A549 (cell line): ENCODE measurements around the gene ERGIC2. TPM values are rescaled to one million over a fixed set of nuclear protein-coding genes. Genes with fewer than 3 reads are reported as not detected.
A peak's percentile ranks its signal among the peaks of the same experiment; 100 is the strongest.

Experiments used
- ATAC-seq, 2 experiments: fragments of 200-7000 bp in 1 of 2; fragments of >200 bp in 1 of 2; cut with Nextera tagmentation in 1 of 2; cut with Tn5 transposase in 1 of 2; 3 replicates each; pipeline versions ENCODE4 v1.8.0 to v1.9.1; 2018 to 2020; ENCODE audit warnings: mild to moderate bottlenecking in 1 of 2, moderate library complexity in 1 of 2
- CTCF ChIA-PET: fragments of 300-600 bp; sonication (Branson Sonifier 250); formaldehyde crosslinking; extraction: SDS; loops from one replicate; lab custom pipeline; 2021; ENCODE audit warnings: antibody characterized with exemption, inconsistent platforms; lab: Yijun Ruan, JAX
- POLR2A ChIA-PET: fragments of 350-600 bp; formaldehyde crosslinking; extraction: SDS; loops from one replicate; lab custom pipeline; 2021; ENCODE audit warnings: antibody characterized with exemption, inconsistent platforms; lab: Yijun Ruan, JAX
- DNase-seq, 2 experiments: peaks; one replicate each; pipeline versions ENCODE4 v3.0.0 to v3.0.0-alpha.2; 2011 to 2016; ENCODE audit warnings: low read depth in 1 of 2, low spot score in 1 of 2
- FAIRE-seq: peaks from 2 replicates; lab custom pipeline; 2011; peaks lifted over from hg19 to GRCh38; lab: Jason Lieb, UNC
- H3K27ac ChIP-seq, 2 experiments: fragments of >200 bp; sonication (Bioruptor Twin); formaldehyde crosslinking; 3 replicates each; pipeline ENCODE4 v1.5.1; 2016 to 2017
- H3K4me1 ChIP-seq: fragments of >200 bp; sonication (Bioruptor Twin); formaldehyde crosslinking; 3 replicates; pipeline ENCODE4 v1.6.1; 2016
- H3K4me2 ChIP-seq: fragments of >200 bp; sonication (Bioruptor Twin); formaldehyde crosslinking; 3 replicates; pipeline ENCODE4 v1.6.1; 2016
- H3K4me3 ChIP-seq: fragments of >200 bp; sonication (Bioruptor Twin); formaldehyde crosslinking; 3 replicates; pipeline ENCODE4 v1.5.1; 2016
- H3K9me3 ChIP-seq: fragments of >200 bp; sonication (Bioruptor Twin); formaldehyde crosslinking; 3 replicates; pipeline ENCODE4 v1.6.1; 2016
- BHLHE40 ChIP-seq: IDR thresholded peaks from 2 replicates; pipeline ENCODE4 v1.6.1; 2012; ENCODE audit warnings: low read depth, low read length, inconsistent platforms
- CBX2 ChIP-seq: fragments of 200-600 bp; sonication (generic); IDR thresholded peaks from 2 replicates; pipeline ENCODE4 v1.6.1; 2016; ENCODE audit warnings: low read depth, mild to moderate bottlenecking, borderline replicate concordance
- CBX8 ChIP-seq: fragments of 200-600 bp; sonication (generic); IDR thresholded peaks from 2 replicates; pipeline ENCODE4 v1.6.1; 2016
- CEBPB ChIP-seq, 2 experiments: fragments of >200 bp in 1 of 2; sonication (Bioruptor Twin) in 1 of 2; formaldehyde crosslinking in 1 of 2; IDR thresholded peaks; 2 replicates each; pipeline ENCODE4 v1.6.1; 2012 to 2016
- EHF ChIP-seq: fragments of 250-450 bp; sonication (Bioruptor Pico); IDR thresholded peaks from 2 replicates; pipeline ENCODE4 v1.5.0; 2020; ENCODE audit warnings: mild to moderate bottlenecking
- FOSL2 ChIP-seq, 2 experiments: fragments of 450-650 bp in 1 of 2; fragments of >200 bp in 1 of 2; sonication (Bioruptor Twin) in 1 of 2; formaldehyde crosslinking; IDR thresholded peaks; 2 replicates each; pipeline versions ENCODE4 v1.5.0 to v1.6.1; 2016 to 2020; ENCODE audit warnings: mild to moderate bottlenecking in 1 of 2, moderate library complexity in 1 of 2
- FOXS1 ChIP-seq: fragments of 250-450 bp; sonication (Bioruptor Pico); IDR thresholded peaks from 2 replicates; pipeline ENCODE4 v1.5.0; 2020; ENCODE audit warnings: mild to moderate bottlenecking, moderate library complexity
- GATA3 ChIP-seq: IDR thresholded peaks from 2 replicates; pipeline ENCODE4 v1.6.1; 2012; ENCODE audit warnings: borderline replicate concordance
- HEYL ChIP-seq: fragments of 250-450 bp; sonication (Bioruptor Pico); IDR thresholded peaks from 2 replicates; pipeline ENCODE4 v1.8.0; 2021; ENCODE audit warnings: mild to moderate bottlenecking, moderate library complexity
- HOXA7 ChIP-seq: fragments of 250-450 bp; sonication (Bioruptor Pico); IDR thresholded peaks from 2 replicates; pipeline ENCODE4 v1.5.0; 2020; ENCODE audit warnings: mild to moderate bottlenecking, moderate library complexity
- JUN ChIP-seq, 2 experiments: fragments of >200 bp; sonication (Bioruptor Twin); formaldehyde crosslinking; IDR thresholded peaks; 2 replicates in 1 of 2; 3 replicates in 1 of 2; pipeline ENCODE4 v1.6.1; 2016 to 2017
- KDM1A ChIP-seq: fragments of 200-600 bp; sonication (generic); IDR thresholded peaks from 2 replicates; pipeline ENCODE4 v1.6.1; 2016; ENCODE audit warnings: low read depth, mild to moderate bottlenecking
- MAZ ChIP-seq: fragments of 150-350 bp; IDR thresholded peaks from 2 replicates; pipeline ENCODE4 v1.6.1; 2014; ENCODE audit warnings: antibody characterized with exemption, low read depth, low read length, borderline replicate concordance
- NFE2L2 ChIP-seq: fragments of 150-350 bp; conservative IDR thresholded peaks from 2 replicates; pipeline ENCODE4 v1.6.1; 2014; ENCODE audit warnings: low read length
- NR3C1 ChIP-seq: fragments of >200 bp; sonication (Bioruptor Twin); formaldehyde crosslinking; IDR thresholded peaks from 3 replicates; pipeline ENCODE4 v1.6.1; 2017
- RCOR1 ChIP-seq: fragments of 150-350 bp; IDR thresholded peaks from 2 replicates; pipeline ENCODE4 v1.6.1; 2014; ENCODE audit warnings: antibody characterized with exemption, low read length, low read depth
- SREBF2 ChIP-seq: fragments of 450-650 bp; IDR thresholded peaks from 2 replicates; pipeline ENCODE4 v1.6.1; 2014; ENCODE audit warnings: mild to moderate bottlenecking, moderate library complexity
- TP53 ChIP-seq: fragments of 250-450 bp; sonication (Bioruptor Pico); IDR thresholded peaks from 2 replicates; pipeline ENCODE4 v1.5.0; 2021; ENCODE audit warnings: mild to moderate bottlenecking, moderate library complexity
- ZC3H11A ChIP-seq: fragments of 450-650 bp; IDR thresholded peaks from 2 replicates; pipeline ENCODE4 v1.6.1; 2014; ENCODE audit warnings: antibody characterized with exemption, mild to moderate bottlenecking
- ZNF302 ChIP-seq: fragments of 250-450 bp; sonication (Bioruptor Pico); IDR thresholded peaks from 2 replicates; pipeline ENCODE4 v1.9.0; 2021; ENCODE audit warnings: inconsistent platforms, mild to moderate bottlenecking, moderate library complexity
- ZSCAN20 ChIP-seq: fragments of 250-450 bp; sonication (Bioruptor Pico); IDR thresholded peaks from 2 replicates; pipeline ENCODE4 v1.8.0; 2022; ENCODE audit warnings: mild to moderate bottlenecking, moderate library complexity
- WGBS: methylation state at CpG from one replicate; pipeline ENCODE4 v1.1.6; 2017; ENCODE audit errors: missing lambda C conversion rate; 5-methylcytosine and 5-hydroxymethylcytosine counted together
- polyA plus RNA-seq, 4 experiments: library from polyadenylated mRNA; depleted of rRNA in 3 of 4; stranded (reverse); fragments of >200 nt; fragmentation: RNase III in 1 of 4; extraction: RNeasy Plus Mini Kit Qiagen cat#74134 plus additional on column Dnase treatment in 1 of 4; gene quantifications; 2 replicates in 3 of 4; 3 replicates in 1 of 4; pipeline ENCODE4 v1.2.3, GENCODE V29; 2011 to 2017
- TF ChIP-seq, protein P1 (sequence below): fragments of >200 bp; sonication (Bioruptor Twin); formaldehyde crosslinking; IDR thresholded peaks from 2 replicates; pipeline ENCODE4 v1.6.1; 2016
- TF ChIP-seq, protein P2 (sequence below): fragments of 250-450 bp; sonication (Bioruptor Pico); IDR thresholded peaks from 2 replicates; pipeline ENCODE4 v1.5.0; 2020; ENCODE audit warnings: low read depth, mild to moderate bottlenecking, moderate library complexity
- TF ChIP-seq, protein P3 (sequence below): IDR thresholded peaks from 2 replicates; pipeline ENCODE4 v1.6.1; 2012
- TF ChIP-seq, protein P4 (sequence below): fragments of >200 bp; sonication (Bioruptor Twin); formaldehyde crosslinking; IDR thresholded peaks from 3 replicates; pipeline ENCODE4 v1.6.1; 2016

Gene ERGIC2
- polyA plus RNA-seq, 2 of the 4 experiments (the other 2 are of a cell fraction) = 69.3 to 94.1 TPM

DNA sequence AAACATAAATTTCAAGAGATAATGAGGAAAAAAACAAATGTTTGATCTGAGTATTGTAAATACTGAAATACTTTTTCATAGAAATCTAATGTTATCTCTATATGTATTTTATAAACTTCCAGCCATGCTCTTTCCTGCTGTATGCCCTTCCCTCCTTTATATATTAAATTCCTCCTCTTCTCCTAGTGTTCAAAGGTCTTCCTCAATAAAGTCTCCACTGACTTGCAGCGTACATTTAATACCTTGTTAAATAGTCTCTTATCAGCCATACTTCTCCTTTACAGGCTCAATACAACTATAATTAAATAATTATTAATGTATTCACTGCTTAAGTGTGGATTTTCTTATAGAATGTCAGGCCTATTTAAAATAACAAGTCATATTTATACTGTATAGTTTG, 26.0 kb downstream of the ERGIC2 start:
- FAIRE-seq (no peak), ATAC-seq (no peak), DNase-seq (no peak)
- no peak overlapping the region for H3K27ac ChIP-seq
- TF ChIP-seq ZC3H11A (no peak), NFE2L2 (no peak), CEBPB (IDR thresholded peaks at IDR 0.05) (no peak), NR3C1 (no peak), FOSL2 (IDR thresholded peaks at IDR 0.05) (no peak), FOSL2 (CRISPR knock-in tag; IDR thresholded peaks at IDR 0.05) (no peak)
- TF ChIP-seq, protein P1, sequence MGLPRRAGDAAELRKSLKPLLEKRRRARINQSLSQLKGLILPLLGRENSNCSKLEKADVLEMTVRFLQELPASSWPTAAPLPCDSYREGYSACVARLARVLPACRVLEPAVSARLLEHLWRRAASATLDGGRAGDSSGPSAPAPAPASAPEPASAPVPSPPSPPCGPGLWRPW = no peak
- H3K9me3 ChIP-seq = no peaks in the 10 kb centered on the region
- H3K4me2 ChIP-seq = no peak overlapping the region
- CTCF ChIA-PET = no interaction called here
- POLR2A ChIA-PET = no interaction called here
- no peak overlapping the region for H3K4me3 ChIP-seq
- WGBS = 96% methylated on average over 1 of the region's 1 CpG
- H3K4me1 ChIP-seq = peaks cover 5% of the 10 kb centered on the region; the same call in 2 of the 3 replicates

DNA sequence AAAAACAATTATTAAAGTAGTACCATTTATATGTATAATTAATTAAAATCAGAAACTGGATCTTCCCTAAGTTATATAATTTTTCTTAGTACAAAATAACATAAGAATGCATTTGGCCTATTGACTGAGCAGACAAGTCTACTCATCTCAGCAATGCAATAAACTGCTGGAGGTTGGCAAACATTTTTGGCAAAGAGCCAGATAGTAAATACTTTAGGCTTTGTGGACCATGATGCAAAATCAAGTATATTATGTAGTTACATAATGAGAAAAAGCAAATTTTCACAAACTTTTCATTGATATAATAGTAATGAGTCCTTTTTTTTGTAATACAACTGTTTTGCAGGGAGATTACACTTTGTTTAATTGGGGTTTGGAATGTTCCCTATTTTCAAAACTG, 30.9 kb downstream of the ERGIC2 start:
- H3K27ac ChIP-seq = no peak overlapping the region
- no peak overlapping the region for H3K4me2 ChIP-seq
- TF ChIP-seq TP53 (CRISPR knock-in tag) (no peak), HEYL (CRISPR knock-in tag) (no peak), ZNF302 (no peak), KDM1A (no peak)
- DNase-seq = peak in 1 of 2 experiments; percentile 22
- no peak for FAIRE-seq
- H3K4me1 ChIP-seq = peaks cover 12% of the 10 kb centered on the region; the same call in 2 of the 3 replicates
- no peak overlapping the region for H3K4me3 ChIP-seq
- no peak for ATAC-seq
- POLR2A ChIA-PET = no interaction called here
- no peaks in the 10 kb centered on the region for H3K9me3 ChIP-seq
- CTCF ChIA-PET = no interaction called here

DNA sequence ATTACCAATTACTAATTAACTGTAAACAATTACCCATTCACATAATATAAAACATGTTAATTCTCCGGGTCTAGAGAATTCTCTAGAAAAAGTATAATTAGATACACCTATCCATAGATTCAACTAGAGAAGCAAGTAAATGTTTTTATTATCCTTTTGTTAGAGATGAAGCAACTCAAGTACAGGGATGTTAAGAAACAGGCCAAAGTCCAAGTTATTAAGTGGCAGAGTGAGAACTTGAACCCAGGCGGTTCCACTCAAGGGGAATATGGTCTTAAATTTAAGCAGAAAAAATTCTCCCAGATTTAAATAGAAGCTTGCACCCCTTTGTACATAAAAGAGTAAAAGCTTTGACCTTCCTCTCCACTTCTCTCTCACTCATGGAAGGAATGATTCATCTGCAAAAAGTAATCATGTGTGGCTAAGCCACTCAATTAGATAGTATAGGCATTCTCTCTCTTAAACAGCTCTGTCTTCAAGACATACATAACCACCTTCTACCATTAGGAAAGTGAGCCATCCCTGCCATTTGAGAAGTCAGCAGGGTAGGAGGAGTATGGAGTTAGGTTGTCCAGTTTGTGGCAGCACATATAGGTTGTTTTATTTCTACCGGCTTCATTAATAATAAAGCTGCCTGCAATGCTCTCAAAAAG, 34.1 kb downstream of the ERGIC2 start:
- CTCF ChIA-PET = interaction anchor here (0.8 kb wide), 1 partner anchor 32 kb away, joined by 3 read pairs; no protein-coding TSS in a partner anchor

More for the DNA sequence above, 34.1 kb downstream of the ERGIC2 start:
- Histone ChIP-seq H3K4me3 (no peak overlapping the region), H3K4me1 (peaks cover 12% of the 10 kb centered on the region; the same call in 2 of the 3 replicates), H3K9me3 (no peaks in the 10 kb centered on the region), H3K4me2 (no peak overlapping the region; the same call in 2 of the 3 replicates), H3K27ac (no peak overlapping the region)
- no peak for ATAC-seq
- POLR2A ChIA-PET = no interaction called here
- DNase-seq = no peak
- FAIRE-seq = no peak
- no peak for TF ChIP-seq CBX2
- no peak for TF ChIP-seq ZSCAN20 (CRISPR knock-in tag)
- no peak for TF ChIP-seq GATA3
- TF ChIP-seq, protein P2, sequence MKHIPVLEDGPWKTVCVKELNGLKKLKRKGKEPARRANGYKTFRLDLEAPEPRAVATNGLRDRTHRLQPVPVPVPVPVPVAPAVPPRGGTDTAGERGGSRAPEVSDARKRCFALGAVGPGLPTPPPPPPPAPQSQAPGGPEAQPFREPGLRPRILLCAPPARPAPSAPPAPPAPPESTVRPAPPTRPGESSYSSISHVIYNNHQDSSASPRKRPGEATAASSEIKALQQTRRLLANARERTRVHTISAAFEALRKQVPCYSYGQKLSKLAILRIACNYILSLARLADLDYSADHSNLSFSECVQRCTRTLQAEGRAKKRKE (CRISPR knock-in tag) = no peak
- TF ChIP-seq EHF (CRISPR knock-in tag) = no peak
- TF ChIP-seq MAZ = no peak
- no peak for TF ChIP-seq SREBF2
- no peak for TF ChIP-seq FOXS1 (CRISPR knock-in tag)
- no peak for TF ChIP-seq JUN (IDR thresholded peaks at IDR 0.05)
- no peak for TF ChIP-seq RCOR1
- no peak for TF ChIP-seq CBX8
- TF ChIP-seq BHLHE40 = no peak
- TF ChIP-seq, protein P3, sequence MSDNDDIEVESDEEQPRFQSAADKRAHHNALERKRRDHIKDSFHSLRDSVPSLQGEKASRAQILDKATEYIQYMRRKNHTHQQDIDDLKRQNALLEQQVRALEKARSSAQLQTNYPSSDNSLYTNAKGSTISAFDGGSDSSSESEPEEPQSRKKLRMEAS = no peak
- TF ChIP-seq, protein P4, sequence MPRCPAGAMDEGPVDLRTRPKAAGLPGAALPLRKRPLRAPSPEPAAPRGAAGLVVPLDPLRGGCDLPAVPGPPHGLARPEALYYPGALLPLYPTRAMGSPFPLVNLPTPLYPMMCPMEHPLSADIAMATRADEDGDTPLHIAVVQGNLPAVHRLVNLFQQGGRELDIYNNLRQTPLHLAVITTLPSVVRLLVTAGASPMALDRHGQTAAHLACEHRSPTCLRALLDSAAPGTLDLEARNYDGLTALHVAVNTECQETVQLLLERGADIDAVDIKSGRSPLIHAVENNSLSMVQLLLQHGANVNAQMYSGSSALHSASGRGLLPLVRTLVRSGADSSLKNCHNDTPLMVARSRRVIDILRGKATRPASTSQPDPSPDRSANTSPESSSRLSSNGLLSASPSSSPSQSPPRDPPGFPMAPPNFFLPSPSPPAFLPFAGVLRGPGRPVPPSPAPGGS = no peak
- TF ChIP-seq HOXA7 (CRISPR knock-in tag) = no peak
- no peak for TF ChIP-seq NFE2L2
- 95% methylated on average over 3 of the region's 3 CpGs for WGBS
